Measurements from ENCODE around the gene ATOH1.

The ATOH1 gene

GRCh38 chr4:93870876-93871458 lies 42.4 kb downstream of the ATOH1 start:
- H3K36me3 Mint-ChIP-seq (ENCODE audit: low read depth), result no peaks in the 10 kb centered on the region
- H3K27ac Mint-ChIP-seq, result no peak overlapping the region

GRCh38 chr4:93876754-93877153 lies 48.2 kb downstream of the ATOH1 start:
- TF ChIP-seq CTCF (IDR thresholded peaks at IDR 0.05), result no peak
- DNase-seq, result no peak

More at GRCh38 chr4:93870876-93871458, 42.4 kb downstream of the ATOH1 start:
- DNase-seq, result no peak
- no peaks in the 10 kb centered on the region for H3K9me3 Mint-ChIP-seq
- H3K4me1 Mint-ChIP-seq, result no peaks in the 10 kb centered on the region
- TF ChIP-seq CTCF (IDR thresholded peaks at IDR 0.05), result no peak
- H3K4me3 Mint-ChIP-seq, result no peak overlapping the region
- peaks cover 4% of the 10 kb centered on the region for H3K27me3 Mint-ChIP-seq (ENCODE audit: low read depth, poor library complexity)

GRCh38 chr4:93878566-93878965 lies 50.0 kb downstream of the ATOH1 start:
- no peak for DNase-seq
- no peak overlapping the region for H3K4me3 Mint-ChIP-seq
- H3K36me3 Mint-ChIP-seq (ENCODE audit: low read depth), result no peaks in the 10 kb centered on the region
- H3K27ac Mint-ChIP-seq, result no peak overlapping the region
- TF ChIP-seq CTCF (IDR thresholded peaks at IDR 0.05), result no peak
- H3K4me1 Mint-ChIP-seq, result no peaks in the 10 kb centered on the region
- H3K27me3 Mint-ChIP-seq (ENCODE audit: low read depth, poor library complexity), result peaks cover 13% of the 10 kb centered on the region
- H3K9me3 Mint-ChIP-seq, result no peaks in the 10 kb centered on the region

More at GRCh38 chr4:93876754-93877153, 48.2 kb downstream of the ATOH1 start:
- H3K4me1 Mint-ChIP-seq, result no peaks in the 10 kb centered on the region
- no peaks in the 10 kb centered on the region for H3K9me3 Mint-ChIP-seq
- H3K27ac Mint-ChIP-seq, result no peak overlapping the region
- H3K4me3 Mint-ChIP-seq, result no peak overlapping the region
- H3K27me3 Mint-ChIP-seq (ENCODE audit: low read depth, poor library complexity), result peaks cover 13% of the 10 kb centered on the region
- H3K36me3 Mint-ChIP-seq (ENCODE audit: low read depth), result no peaks in the 10 kb centered on the region

- peaks cover 17% of the 10 kb centered on the region for H3K27me3 Mint-ChIP-seq (ENCODE audit: low read depth, poor library complexity)
- no peaks in the 10 kb centered on the region for H3K9me3 Mint-ChIP-seq
- no peak for DNase-seq
- no peak for TF ChIP-seq CTCF (IDR thresholded peaks at IDR 0.05)
- H3K4me3 Mint-ChIP-seq, result no peak overlapping the region
- H3K27ac Mint-ChIP-seq, result no peak overlapping the region
- no peaks in the 10 kb centered on the region for H3K4me1 Mint-ChIP-seq
- no peaks in the 10 kb centered on the region for H3K36me3 Mint-ChIP-seq (ENCODE audit: low read depth)
These were observed 51.4 kb downstream of the ATOH1 start for GRCh38 chr4:93879919-93880318.

Data from nephron progenitor cell (in vitro differentiated cells).